Retinal pigment epithelial cell (primary cell): ENCODE results near the gene RTN3.

Source experiments
- DNase-seq: peaks from one replicate; pipeline ENCODE4 v3.0.0-alpha.2; 2010; ENCODE audit warnings: low read depth
- H3K4me3 ChIP-seq: 2 replicates; pipeline ENCODE4 v1.5.1; 2011; ENCODE audit warnings: mild to moderate bottlenecking, low read length, control low read depth, moderate library complexity
- CTCF ChIP-seq: conservative IDR thresholded peaks from 2 replicates; pipeline ENCODE4 v1.5.1; 2011; ENCODE audit warnings: low read depth, low read length, control low read depth, inconsistent platforms

The RTN3 gene

GRCh38 chr11:63766531-63767235 lies 85.4 kb downstream of the RTN3 start:
- peak overlapping the region; percentile 78 for H3K4me3 ChIP-seq
- TF ChIP-seq CTCF = no peak

GRCh38 chr11:63767267-63767564 lies 85.9 kb downstream of the RTN3 start:
- peak overlapping the region; percentile 78 for H3K4me3 ChIP-seq
- no peak for DNase-seq
- no peak for TF ChIP-seq CTCF

More at GRCh38 chr11:63766531-63767235, 85.4 kb downstream of the RTN3 start:
- no peak for DNase-seq

GRCh38 chr11:63767565-63768236 lies 86.4 kb downstream of the RTN3 start:
- H3K4me3 ChIP-seq = peak overlapping the region; percentile 78
- no peak for DNase-seq
- TF ChIP-seq CTCF = no peak

- TF ChIP-seq CTCF = peak; percentile 41
- H3K4me3 ChIP-seq = peak within 1 kb of the TSS; percentile 78
- DNase-seq = no peak
These were observed 87.1 kb downstream of the RTN3 start, which contains the start of gene ZFTA for GRCh38 chr11:63768237-63769041. ZFTA (minus strand) TSS chr11:63768775; CDS start chr11:63768622, 153 bp downstream.

GRCh38 chr11:63769042-63769713 lies 87.9 kb downstream of the RTN3 start:
- DNase-seq = no peak
- H3K4me3 ChIP-seq = peak overlapping the region; percentile 49

More at GRCh38 chr11:63769042-63769713, 87.9 kb downstream of the RTN3 start:
- TF ChIP-seq CTCF = no peak
